Tibial nerve (tissue), 3 donors: ENCODE data around the gene ECE1.

Experiments used
- CTCF ChIP-seq, 5 experiments: fragments of 200-600 bp in 3 of 5; fragments of 450-650 bp in 2 of 5; sonication (generic) in 3 of 5; IDR thresholded peaks; one replicate each; pipeline ENCODE4 v1.5.1; 2016 to 2019; ENCODE audit warnings: antibody characterized with exemption in 5 of 5, mild to moderate bottlenecking in 3 of 5, moderate library complexity in 2 of 5
- POLR2A ChIP-seq, 2 donors: fragments of 450-650 bp; IDR thresholded peaks; one replicate each; pipeline ENCODE4 v1.6.1; 2017; ENCODE audit warnings: antibody characterized with exemption in 2 of 2, mild to moderate bottlenecking in 2 of 2, moderate library complexity in 2 of 2

- TF ChIP-seq CTCF (IDR thresholded peaks at IDR 0.05) (no peak), POLR2A (IDR thresholded peaks at IDR 0.05) (no peak)
These were observed 41.7 kb upstream of the ECE1 start for GRCh38 chr1:21331752-21332478.
